ENCODE measurements around the gene OSBPL2.

DNA sequence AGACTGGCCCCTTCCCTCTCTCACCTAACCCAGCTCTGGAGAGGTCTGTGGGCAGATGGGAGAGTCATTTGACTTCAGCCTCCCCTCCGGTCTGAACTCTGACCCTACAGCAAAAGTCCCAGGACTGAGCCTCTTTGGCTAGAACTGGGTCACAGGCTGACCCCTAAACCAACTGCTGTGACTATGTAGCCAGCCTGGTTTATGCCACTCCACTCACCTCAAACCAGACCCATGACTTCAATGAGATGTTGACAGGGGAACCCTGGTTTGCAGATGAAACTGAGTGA is 864 bp upstream of the OSBPL2 start:
- TF ChIP-seq, protein P1, sequence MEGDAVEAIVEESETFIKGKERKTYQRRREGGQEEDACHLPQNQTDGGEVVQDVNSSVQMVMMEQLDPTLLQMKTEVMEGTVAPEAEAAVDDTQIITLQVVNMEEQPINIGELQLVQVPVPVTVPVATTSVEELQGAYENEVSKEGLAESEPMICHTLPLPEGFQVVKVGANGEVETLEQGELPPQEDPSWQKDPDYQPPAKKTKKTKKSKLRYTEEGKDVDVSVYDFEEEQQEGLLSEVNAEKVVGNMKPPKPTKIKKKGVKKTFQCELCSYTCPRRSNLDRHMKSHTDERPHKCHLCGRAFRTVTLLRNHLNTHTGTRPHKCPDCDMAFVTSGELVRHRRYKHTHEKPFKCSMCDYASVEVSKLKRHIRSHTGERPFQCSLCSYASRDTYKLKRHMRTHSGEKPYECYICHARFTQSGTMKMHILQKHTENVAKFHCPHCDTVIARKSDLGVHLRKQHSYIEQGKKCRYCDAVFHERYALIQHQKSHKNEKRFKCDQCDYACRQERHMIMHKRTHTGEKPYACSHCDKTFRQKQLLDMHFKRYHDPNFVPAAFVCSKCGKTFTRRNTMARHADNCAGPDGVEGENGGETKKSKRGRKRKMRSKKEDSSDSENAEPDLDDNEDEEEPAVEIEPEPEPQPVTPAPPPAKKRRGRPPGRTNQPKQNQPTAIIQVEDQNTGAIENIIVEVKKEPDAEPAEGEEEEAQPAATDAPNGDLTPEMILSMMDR (conservative IDR thresholded peaks at IDR 0.05; ENCODE audit: low read depth in 2 of 2) = no peak
- TF ChIP-seq EZH2 (IDR thresholded peaks at IDR 0.05; ENCODE audit: low read depth, unreplicated experiment) (no peak), REST (IDR thresholded peaks at IDR 0.05; ENCODE audit: unreplicated experiment) (no peak), POLR2AphosphoS5 (IDR thresholded peaks at IDR 0.05; ENCODE audit: low read depth) (no peak)

All from GM23338 (cell line).